Caki2 (cell line): ENCODE data around the gene MICAL3. TPM values are rescaled to one million over a fixed set of nuclear protein-coding genes. Genes with fewer than 3 reads are reported as not detected.
"Not testable (repeated sequence)": the region's sequence is repeated elsewhere in the genome, so short reads cannot be mapped to it uniquely, and the experiment has no call there.

Experiments used
- DNase-seq: peaks from one replicate; pipeline ENCODE4 v3.0.0-alpha.2; 2015; ENCODE audit warnings: low read depth
- in situ Hi-C: cut with HindIII; loops from 2 replicates; pipeline ENCODE4 v1.10.0; 2016; ENCODE audit warnings: low sequenced_read_pairs, low pct_unique_long_range_greater_than_20kb, mixed read lengths
- total RNA-seq: library from RNA; depleted of rRNA; stranded (reverse); fragments of >200 nt; shearing (Covaris generic); gene quantifications from 2 replicates; pipeline ENCODE4 v1.2.3, GENCODE V29; 2014; ENCODE audit warnings: low replicate concordance

MICAL3 gene
- total RNA-seq, 1 experiment from 2014 or later: 14.5 TPM

DNA sequence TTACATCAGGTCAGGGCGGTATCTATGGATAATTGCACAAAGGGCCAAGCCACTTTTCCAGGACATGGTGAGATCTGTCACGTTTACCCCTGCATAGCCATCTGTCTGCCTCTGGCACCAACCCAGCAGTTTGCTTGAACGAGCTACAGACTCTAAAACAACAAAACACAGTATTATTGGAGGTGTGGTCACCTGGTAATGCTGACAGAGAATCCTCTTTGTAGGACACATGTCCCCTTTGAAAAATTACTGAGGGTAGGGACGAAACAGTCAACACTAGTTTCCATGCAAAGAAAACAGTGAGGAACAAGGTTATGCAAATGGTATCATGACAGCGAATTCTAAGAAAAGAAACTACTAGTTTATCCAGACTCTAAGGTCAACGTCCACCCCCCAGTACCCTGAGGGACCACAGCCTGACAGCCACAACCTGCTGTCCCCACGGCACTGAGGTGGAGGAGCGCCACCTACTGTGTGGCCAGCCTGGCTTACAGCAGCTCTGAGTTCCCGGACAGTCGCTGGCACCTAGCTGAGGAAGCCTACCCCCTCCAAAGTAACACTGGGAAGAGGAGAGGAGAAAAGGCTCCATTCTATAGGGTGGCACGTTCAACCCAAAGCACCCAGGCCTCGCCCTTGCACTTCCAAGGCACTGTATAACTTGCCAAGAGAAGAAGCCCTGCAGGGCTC, 132.7 kb downstream of the MICAL3 start:
- in situ Hi-C loops: no loop called here

DNA sequence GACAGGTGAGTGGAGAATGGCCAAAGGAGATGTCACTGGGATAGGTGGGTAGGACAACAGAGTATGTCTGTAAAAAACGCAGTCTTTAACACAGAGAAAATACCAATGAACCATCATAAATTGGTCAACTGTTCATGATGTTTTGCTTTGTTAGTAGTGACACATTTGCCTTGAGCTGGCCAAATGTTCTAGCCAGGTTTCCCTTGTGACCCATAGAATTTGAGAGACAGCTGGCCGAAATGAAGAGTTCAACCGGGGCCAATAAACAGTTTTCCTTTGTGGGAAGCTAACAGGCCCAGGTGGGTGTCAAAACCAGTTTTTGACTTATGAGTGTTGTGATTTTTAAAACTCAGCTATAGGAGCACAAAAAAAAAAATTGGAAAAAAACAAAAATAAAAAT, 133.5 kb downstream of the MICAL3 start:
- no peak for DNase-seq
- in situ Hi-C loops: no loop called here

More for the DNA sequence above, 132.7 kb downstream of the MICAL3 start:
- no peak for DNase-seq

DNA sequence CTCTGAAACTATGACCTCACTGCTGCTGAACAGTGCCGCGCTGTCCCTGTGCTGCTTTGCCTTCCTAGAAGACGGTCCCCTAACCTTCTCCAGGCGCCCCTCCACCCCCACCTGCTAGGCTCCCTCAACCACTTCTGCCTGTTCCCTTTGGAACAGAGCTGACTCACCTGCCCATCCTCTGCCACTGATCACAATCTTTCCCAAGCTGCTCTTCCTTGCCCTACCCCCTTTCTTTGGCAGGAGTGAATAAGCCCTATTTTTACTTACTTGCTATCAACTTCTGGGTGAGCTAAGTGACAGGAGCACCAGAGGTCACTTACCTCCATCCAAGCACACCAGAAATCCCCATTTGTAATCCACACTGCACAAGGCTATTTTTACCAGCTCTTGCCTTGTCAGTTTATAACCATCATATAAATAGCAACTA, 134.1 kb downstream of the MICAL3 start:
- peak; percentile 55 for DNase-seq
- in situ Hi-C loops: no loop called here

DNA sequence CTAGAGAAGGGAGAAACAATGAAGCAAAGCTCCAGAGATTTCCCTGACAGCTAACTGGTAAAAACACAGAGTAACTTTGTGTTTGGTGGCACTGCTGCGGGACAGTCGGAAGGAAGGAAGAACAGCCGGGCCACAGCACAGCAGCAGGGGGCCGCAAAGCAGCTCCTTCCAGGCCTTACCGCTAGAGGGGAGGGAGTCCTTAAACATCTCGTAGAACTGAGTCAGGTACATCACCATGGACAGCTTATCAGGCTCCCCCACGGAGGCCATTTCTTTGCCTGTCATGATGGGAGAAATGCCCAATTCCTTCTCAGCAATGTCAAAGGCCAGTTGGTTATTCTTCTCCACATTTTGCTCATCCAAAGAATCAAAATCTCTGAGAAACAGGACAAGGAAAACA, 135.5 kb downstream of the MICAL3 start:
- DNase-seq: no peak
- in situ Hi-C loops: no loop called here

DNA sequence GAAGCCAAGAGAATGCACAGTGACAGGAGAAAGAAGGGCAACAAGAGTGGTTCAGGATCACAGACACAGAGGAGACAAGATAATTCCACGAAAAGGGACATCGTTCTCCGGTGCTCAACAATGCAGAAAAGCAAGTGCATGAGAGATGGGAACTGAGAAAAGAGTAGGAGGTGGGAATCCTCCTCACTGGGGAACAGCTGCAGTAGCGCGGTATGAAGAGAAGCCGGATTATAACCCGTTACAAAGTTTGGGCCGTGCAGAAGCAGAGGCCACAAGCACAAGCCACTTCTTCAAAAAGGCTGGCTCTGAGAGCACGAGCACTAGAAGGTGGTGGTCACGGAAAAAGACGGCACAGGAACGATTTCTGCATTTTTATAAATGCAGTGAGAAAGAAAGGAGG, 135.9 kb downstream of the MICAL3 start:
- in situ Hi-C loops: no loop called here

DNA sequence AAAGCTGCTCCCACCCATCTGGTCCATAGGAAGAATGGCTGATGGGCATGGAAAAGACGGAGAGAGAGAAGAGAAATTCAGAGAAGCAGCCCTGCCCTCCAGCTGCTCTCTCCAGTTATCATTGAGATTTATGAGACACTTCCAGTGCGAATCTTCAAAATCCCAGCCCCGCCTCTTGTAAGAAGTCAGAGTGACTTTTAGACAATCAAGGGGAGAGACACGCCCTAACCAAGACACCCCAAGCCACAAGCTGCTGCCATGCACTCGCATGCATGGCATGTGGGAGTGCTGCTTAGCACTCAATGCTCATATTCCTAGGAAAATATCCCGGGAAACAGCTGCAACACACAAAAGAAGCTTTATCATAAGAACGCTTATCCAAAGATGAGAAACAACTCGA, 139.5 kb downstream of the MICAL3 start:
- in situ Hi-C loops: no loop called here
- DNase-seq: no peak

More for the DNA sequence above, 135.9 kb downstream of the MICAL3 start:
- DNase-seq: no peak

DNA sequence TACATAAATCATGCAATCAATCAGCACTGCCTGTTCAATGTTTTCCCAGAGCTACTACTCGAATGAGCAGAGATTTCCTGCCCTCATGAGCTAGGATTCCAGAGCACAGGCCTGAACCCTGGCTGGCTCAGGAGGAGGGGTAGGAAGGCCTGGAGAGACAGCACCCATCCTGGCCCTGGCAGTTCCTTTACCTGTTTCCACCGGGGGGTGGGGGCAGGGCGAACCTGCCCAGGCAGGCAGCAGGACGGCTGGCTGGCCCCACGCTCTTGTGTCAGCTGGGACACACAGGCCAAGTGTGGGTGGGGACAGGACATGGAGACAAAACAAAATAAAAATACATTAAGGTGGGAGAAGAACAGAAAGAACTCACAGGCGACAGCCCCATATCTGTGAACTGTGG, 140.3 kb downstream of the MICAL3 start:
- in situ Hi-C loops: no loop called here
- DNase-seq: no peak

DNA sequence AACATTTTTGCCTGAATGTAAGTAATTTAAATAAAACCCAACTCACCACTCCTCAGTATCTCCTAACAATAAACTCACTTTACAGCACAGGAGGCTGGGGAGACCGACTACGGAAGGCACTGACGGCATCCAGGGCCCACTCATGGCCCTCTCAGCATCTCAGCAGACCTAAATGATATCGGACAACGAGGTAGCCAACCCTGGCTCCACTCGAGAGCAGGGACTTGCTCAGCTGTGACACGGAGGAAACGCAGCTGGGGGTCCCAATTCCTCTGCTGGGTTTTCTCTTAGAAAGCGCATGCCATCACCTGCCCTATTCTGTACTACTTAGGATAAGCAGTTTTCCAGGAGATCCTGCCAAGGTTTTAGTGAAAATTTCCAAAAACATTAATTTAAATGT, 141.0 kb downstream of the MICAL3 start:
- in situ Hi-C loops: no loop called here
- DNase-seq: no peak

DNA sequence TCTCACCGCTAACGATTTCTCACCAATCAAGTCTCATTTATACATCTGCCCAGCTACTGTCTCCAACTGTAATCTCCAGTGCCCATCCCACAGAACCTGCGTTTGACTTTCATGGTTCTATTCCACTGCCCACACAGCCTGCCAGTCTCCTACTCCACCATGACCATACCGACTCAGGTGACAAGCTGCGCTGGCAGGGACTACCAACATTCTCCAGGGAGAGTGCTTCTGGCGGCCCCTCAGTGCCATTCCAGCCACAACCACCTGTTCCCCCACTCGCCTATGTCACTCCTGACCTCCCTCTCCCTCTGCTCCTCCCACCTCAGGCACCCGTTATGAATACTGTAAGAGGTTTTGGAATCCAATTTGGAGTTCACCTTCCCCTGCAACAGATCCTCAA, 141.6 kb downstream of the MICAL3 start:
- in situ Hi-C loops: no loop called here
- no peak for DNase-seq

DNA sequence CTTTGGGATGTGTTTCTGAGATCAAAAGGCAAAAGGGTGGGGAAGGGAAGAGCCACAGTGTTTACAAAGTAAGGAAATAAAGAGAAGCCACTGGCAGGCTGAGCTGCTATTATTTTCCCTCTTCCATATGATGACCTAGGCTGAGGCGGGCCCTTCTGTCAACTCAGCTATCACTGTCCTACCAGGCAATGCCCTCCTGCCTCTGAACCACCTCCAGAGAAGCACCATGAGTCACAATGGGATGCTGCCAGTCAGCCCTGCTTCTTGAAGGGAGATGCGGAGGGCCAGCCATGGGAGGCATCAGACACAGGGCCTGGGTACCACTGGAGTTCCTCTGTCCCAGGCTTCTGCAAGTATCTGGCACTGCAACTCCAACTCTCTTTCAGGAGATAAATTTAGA, 142.2 kb downstream of the MICAL3 start:
- DNase-seq: peak; percentile 12
- in situ Hi-C loops: no loop called here

DNA sequence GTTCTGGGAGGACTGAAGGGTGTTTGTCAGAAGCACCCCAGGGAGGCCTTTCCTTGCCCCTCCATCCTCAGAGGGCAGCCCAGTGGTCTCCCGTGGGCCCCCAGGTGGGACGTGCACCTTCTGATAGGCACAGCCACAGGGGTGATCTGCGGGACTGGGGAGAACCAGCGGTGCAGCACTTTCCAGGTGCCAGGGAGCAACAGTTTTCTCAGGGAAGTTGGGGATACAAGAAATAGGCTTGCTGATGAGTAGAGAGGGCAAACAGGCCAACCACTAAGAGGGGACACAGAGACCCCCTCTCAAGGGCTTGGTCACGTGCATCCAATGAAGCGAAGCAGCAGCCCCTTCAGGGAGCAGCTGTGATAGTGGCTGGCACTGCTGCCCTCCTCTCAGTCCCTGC, 143.0 kb downstream of the MICAL3 start:
- in situ Hi-C loops: no loop called here
- no peak for DNase-seq

DNA sequence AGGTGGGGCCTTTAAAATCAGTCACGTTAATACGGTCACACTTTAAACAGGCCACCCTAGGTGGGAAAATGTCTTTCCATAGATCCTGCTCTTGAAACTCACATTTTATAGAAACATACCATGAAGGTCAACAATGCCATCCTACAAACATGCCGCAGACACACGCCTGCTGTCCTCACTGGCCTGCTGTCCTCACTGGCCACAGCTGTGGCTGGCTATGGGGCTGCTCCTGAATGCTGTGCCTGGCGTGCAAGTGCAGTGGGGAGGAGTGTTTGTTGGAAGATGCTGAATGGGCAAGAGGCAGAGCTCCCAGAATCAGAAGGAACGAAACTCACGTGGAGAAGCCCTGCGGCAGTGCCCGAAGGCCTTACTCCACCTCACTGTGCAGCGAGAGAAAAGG, 143.9 kb downstream of the MICAL3 start:
- no peak for DNase-seq
- in situ Hi-C loops: no loop called here

DNA sequence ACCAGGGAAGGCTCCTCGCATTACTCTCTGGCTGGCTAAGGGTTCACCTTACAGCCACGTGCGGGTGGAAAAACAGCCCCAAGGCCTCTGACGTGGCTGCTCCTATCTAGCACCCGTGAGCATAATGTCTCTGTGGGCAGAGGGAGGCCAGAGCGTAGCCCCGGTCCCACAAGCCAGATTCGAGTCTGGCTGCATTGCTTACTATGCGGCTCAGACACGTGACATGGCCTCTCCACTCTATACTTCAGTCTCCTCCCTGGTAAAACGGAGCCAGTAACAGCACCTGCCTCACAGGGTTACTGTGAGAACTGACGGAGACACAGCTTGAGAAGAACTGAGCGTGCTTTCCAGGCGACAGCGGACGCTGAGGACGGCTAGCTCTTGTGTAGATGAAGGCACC, 144.3 kb downstream of the MICAL3 start:
- DNase-seq: no peak
- in situ Hi-C loops: no loop called here

DNA sequence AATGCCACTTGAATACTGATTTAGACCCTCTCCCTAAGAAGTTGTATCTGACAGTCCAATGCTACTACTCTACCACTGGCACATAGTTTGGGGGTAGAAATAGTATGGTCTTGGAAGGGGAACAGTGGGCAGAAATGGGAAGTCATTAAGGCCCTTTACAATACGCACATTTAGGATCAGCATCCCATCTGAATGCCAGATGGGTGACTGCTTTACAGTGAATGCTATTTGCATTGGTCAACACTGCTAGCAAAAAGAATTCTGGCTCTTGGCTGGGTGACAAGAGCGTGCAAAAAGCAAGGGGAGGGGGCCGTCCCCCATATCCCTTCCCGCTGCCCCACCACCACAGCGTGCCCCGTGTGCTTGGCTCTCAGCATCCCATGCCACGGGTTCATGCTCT, 145.4 kb downstream of the MICAL3 start:
- no peak for DNase-seq
- in situ Hi-C loops: no loop called here

DNA sequence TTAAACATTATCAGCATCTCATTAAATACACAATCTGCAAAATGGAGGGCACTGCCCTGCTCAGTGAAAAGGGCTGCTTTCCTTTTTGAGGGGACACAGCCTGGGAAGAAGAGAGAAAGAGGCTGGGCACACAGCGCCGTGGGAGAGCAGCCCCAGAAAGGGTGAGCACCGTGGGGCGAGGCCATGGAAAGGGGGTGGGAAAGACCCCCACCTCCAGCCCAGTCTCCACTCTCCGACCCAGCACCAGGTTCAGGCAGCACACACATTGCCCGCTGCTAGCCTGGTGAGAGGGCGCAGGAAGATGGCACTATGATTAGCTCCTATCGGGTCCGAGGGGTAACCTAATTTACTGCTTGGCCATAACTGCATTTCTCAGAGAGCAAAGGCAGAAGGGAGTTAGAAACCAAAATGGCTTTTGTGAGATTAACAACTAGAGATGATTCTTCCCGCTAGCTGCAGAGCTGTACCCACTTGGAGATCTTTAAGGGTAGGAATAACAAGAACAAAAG, 146.1 kb downstream of the MICAL3 start:
- DNase-seq: no peak
- in situ Hi-C loops: no loop called here

DNA sequence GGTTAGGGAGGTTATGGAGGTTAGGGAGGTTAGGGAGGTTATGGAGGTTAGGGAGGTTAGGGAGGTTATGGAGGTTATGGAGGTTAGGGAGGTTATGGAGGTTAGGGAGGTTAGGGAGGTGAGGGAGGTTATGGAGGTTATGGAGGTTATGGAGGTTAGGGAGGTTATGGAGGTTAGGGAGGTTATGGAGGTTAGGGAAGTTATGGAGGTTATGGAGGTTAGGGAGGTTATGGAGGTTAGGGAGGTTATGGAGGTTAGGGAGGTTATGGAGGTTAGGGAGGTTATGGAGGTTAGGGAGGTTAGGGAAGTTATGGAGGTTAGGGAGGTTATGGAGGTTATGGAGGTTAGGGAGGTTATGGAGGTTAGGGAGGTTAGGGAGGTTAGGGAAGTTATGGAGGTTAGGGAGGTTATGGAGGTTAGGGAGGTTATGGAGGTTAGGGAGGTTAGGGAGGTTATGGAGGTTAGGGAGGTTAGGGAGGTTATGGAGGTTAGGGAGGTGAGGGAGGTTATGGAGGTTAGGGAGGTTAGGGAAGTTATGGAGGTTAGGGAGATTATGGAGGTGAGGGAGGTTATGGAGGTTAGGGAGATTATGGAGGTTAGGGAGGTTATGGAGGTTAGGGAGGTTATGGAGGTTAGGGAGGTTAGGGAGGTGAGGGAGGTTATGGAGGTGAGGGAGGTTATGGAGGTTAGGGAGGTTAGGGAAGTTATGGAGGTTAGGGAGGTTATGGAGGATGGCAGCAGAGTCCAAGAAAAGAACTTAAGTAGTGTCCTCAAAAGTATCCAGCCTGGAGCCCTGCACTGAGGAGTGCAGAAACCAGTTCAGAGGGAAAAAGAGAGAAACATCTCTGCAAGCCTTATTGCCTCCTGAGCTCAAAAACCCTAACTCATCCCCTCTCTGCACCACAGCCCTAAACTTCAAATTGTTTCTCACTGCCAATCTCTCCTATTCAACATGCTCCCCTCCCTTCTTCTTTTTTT, 147.2 kb downstream of the MICAL3 start:
- in situ Hi-C loops, DNase-seq: not testable (repeated sequence)

DNA sequence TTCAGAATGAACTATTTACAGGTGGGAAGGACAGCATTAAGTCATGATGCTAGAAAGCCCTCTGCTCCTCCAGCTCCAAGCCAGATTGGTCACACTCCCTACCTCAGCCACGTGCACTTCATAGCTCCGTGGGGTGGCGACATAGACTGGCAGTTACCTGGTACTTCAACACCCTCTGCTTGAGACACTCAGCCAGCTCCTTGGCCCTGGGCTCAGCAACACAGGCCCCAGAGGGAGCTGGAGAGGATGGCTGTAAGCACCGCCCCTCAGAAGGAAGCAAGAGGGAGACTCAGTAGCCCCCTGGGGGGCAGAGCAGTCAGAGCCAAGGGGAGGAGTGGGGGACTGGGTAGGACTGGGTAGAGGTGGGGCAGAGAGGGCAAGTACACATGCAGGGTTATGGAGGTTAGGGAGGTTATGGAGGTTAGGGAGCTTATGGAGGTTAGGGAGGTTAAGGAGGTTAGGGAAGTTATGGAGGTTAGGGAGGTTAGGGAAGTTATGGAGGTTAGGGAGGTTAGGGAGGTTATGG, 148.0 kb downstream of the MICAL3 start:
- DNase-seq: no peak
- in situ Hi-C loops: no loop called here

DNA sequence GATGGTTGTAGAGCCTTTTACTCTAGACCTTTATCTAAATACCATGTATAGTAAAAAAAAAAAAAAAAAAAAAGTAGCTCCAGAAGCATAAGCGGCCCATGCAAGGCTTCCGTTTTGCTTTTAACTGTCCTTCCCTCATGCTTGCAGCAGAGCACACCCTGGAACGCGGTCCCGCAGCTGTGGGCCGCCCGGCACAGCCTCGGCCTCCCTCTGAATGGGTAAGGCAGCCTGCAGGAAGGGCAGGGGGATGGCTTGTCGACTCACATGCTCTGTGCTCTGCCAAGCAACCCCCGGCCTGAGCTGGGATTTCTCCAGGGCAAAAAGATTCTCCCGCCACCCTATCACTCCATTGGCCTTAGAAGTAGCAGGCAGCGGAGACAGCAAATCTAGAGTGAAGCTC, 148.7 kb downstream of the MICAL3 start:
- no peak for DNase-seq
- in situ Hi-C loops: no loop called here

DNA sequence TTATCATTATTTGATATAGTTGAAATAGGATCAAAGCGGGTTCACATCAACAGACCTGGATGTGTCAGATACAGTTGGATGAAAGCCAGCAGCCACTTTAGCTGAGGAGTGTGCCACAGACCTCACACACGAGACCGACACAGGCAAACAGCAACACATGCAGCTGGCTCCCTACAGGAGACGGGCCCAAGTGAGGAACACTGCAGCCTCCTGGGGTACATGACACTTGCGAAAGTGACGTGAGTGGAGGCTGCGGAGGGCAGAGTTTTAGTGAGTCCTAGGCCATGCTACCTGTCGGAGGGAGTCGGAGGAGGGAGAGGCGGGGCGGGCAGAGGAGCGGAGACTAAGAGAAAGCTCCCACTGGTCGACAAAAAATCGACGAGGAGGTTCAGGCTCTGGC, 149.2 kb downstream of the MICAL3 start:
- no peak for DNase-seq
- in situ Hi-C loops: no loop called here
